Stomach smooth muscle (tissue), 2 donors: ENCODE data around the gene SLC8B1.
A peak's percentile ranks its signal among the peaks of the same experiment; 100 is the strongest.

Experiments used
- H3K27ac ChIP-seq: one replicate; pipeline ENCODE4 v1.7.0; 2013; ENCODE audit warnings: mild to moderate bottlenecking, low read length, inconsistent platforms
- H3K27me3 ChIP-seq, 2 donors: one replicate each; pipeline ENCODE4 v1.7.0; 2013; ENCODE audit warnings: low read length in 2 of 2; ENCODE audit not compliant: insufficient read depth in 2 of 2, control insufficient read depth in 1 of 2
- H3K36me3 ChIP-seq, 2 donors: one replicate each; pipeline ENCODE4 v1.7.0; 2013; ENCODE audit warnings: low read length in 2 of 2; ENCODE audit not compliant: control insufficient read depth in 2 of 2, insufficient read depth in 2 of 2
- H3K4me1 ChIP-seq: one replicate; pipeline ENCODE4 v1.7.0; 2013; ENCODE audit warnings: low read length; ENCODE audit not compliant: control insufficient read depth, insufficient read depth
- H3K4me3 ChIP-seq, 2 donors: one replicate each; pipeline ENCODE4 v1.7.0; 2013; ENCODE audit warnings: low read length in 2 of 2
- H3K9ac ChIP-seq, 2 donors: one replicate each; pipeline ENCODE4 v1.7.0; 2013; ENCODE audit warnings: low read length in 2 of 2, mild to moderate bottlenecking in 1 of 2
- H3K9me3 ChIP-seq, 2 donors: one replicate each; pipeline ENCODE4 v1.7.0; 2013; ENCODE audit warnings: low read length in 2 of 2; ENCODE audit not compliant: control insufficient read depth in 2 of 2
- donor health status: healthy.
- donor health status: Pancreatic carcinoma.

SLC8B1 gene

GRCh38 chr12:113369391-113369985, 34.6 kb upstream of the SLC8B1 start:
- Histone ChIP-seq H3K4me1 (no peaks in the 10 kb centered on the region), H3K27me3 (no peaks in the 10 kb centered on the region), H3K27ac (no peak overlapping the region), H3K4me3 (no peak overlapping the region), H3K36me3 (peaks cover 17 to 23% of the 10 kb centered on the region in 2 donors), H3K9me3 (no peaks in the 10 kb centered on the region), H3K9ac (no peak overlapping the region)

GRCh38 chr12:113368331-113368730, 33.4 kb upstream of the SLC8B1 start:
- H3K9me3 ChIP-seq = no peaks in the 10 kb centered on the region
- no peak overlapping the region for H3K27ac ChIP-seq
- no peak overlapping the region for H3K4me3 ChIP-seq
- H3K9ac ChIP-seq = no peak overlapping the region
- H3K36me3 ChIP-seq = peaks cover 11 to 18% of the 10 kb centered on the region in 2 donors
- no peaks in the 10 kb centered on the region for H3K27me3 ChIP-seq
- no peaks in the 10 kb centered on the region for H3K4me1 ChIP-seq

GRCh38 chr12:113366827-113367226, 31.9 kb upstream of the SLC8B1 start:
- no peaks in the 10 kb centered on the region for H3K27me3 ChIP-seq
- H3K4me1 ChIP-seq = no peaks in the 10 kb centered on the region
- H3K9ac ChIP-seq = no peak overlapping the region
- H3K4me3 ChIP-seq = no peak overlapping the region
- H3K9me3 ChIP-seq = no peaks in the 10 kb centered on the region
- H3K36me3 ChIP-seq = peaks cover 10 to 11% of the 10 kb centered on the region in 2 donors
- H3K27ac ChIP-seq = no peak overlapping the region

- Histone ChIP-seq H3K9ac (no peak overlapping the region), H3K36me3 (peaks cover 7 to 10% of the 10 kb centered on the region in 2 donors), H3K9me3 (no peaks in the 10 kb centered on the region), H3K27ac (no peak overlapping the region), H3K4me1 (no peaks in the 10 kb centered on the region), H3K4me3 (no peak overlapping the region), H3K27me3 (no peaks in the 10 kb centered on the region)
Observed at GRCh38 chr12:113365639-113366395, 30.9 kb upstream of the SLC8B1 start.

GRCh38 chr12:113364698-113365097, 29.8 kb upstream of the SLC8B1 start:
- peaks cover 7% of the 10 kb centered on the region for H3K4me1 ChIP-seq
- H3K27me3 ChIP-seq = no peaks in the 10 kb centered on the region
- no peaks in the 10 kb centered on the region for H3K9me3 ChIP-seq
- no peak overlapping the region for H3K9ac ChIP-seq
- H3K27ac ChIP-seq = no peak overlapping the region
- no peak overlapping the region for H3K4me3 ChIP-seq
- H3K36me3 ChIP-seq = peaks cover 4 to 7% of the 10 kb centered on the region in 2 donors

- Histone ChIP-seq H3K36me3 (no peaks in the 10 kb centered on the region), H3K4me1 (peaks cover 21% of the 10 kb centered on the region), H3K4me3 (no peak overlapping the region), H3K9me3 (no peaks in the 10 kb centered on the region), H3K27me3 (no peaks in the 10 kb centered on the region), H3K9ac (no peak overlapping the region), H3K27ac (no peak overlapping the region)
Observed at GRCh38 chr12:113361574-113362370, 26.9 kb upstream of the SLC8B1 start.

- H3K4me1 ChIP-seq = peaks cover 21% of the 10 kb centered on the region
- no peaks in the 10 kb centered on the region for H3K27me3 ChIP-seq
- no peak overlapping the region for H3K9ac ChIP-seq
- no peak overlapping the region for H3K27ac ChIP-seq
- H3K36me3 ChIP-seq = no peaks in the 10 kb centered on the region
- H3K9me3 ChIP-seq = no peaks in the 10 kb centered on the region
- peak overlapping the region in 1 of 2 donors; percentile 88 for H3K4me3 ChIP-seq
Observed at GRCh38 chr12:113359939-113360748, 25.2 kb upstream of the SLC8B1 start.

- Histone ChIP-seq H3K4me3 (peak overlapping the region; percentile 88 to 90), H3K27me3 (no peaks in the 10 kb centered on the region), H3K4me1 (peaks cover 21% of the 10 kb centered on the region), H3K36me3 (no peaks in the 10 kb centered on the region), H3K27ac (peak overlapping the region; percentile 71), H3K9me3 (no peaks in the 10 kb centered on the region), H3K9ac (peak overlapping the region; percentile 70 to 85)
Observed at GRCh38 chr12:113359133-113359938, 24.4 kb upstream of the SLC8B1 start.

- Histone ChIP-seq H3K27me3 (no peaks in the 10 kb centered on the region), H3K27ac (peak within 1 kb of the TSS; percentile 71), H3K4me1 (peaks cover 21% of the 10 kb centered on the region), H3K36me3 (no peaks in the 10 kb centered on the region), H3K4me3 (peak within 1 kb of the TSS; percentile 88 to 90), H3K9ac (peak within 1 kb of the TSS; percentile 70 to 85), H3K9me3 (no peaks in the 10 kb centered on the region)
Observed at GRCh38 chr12:113358381-113359132, 23.6 kb upstream of the SLC8B1 start, which contains the start of gene PLBD2. PLBD2 (plus strand) TSS chr12:113358587; CDS start chr12:113358601, 14 bp downstream.
